Thyroid gland (tissue), 4 donors: ENCODE results near the gene NOX4.

ENCODE experiments used
- CTCF ChIP-seq, 6 experiments: fragments of 200-600 bp in 3 of 6; fragments of 450-650 bp in 3 of 6; sonication (generic) in 3 of 6; IDR thresholded peaks; one replicate each; pipeline ENCODE4 v1.5.1; 2016 to 2019; ENCODE audit warnings: antibody characterized with exemption in 6 of 6, mild to moderate bottlenecking in 2 of 6, inconsistent platforms in 1 of 6, moderate library complexity in 1 of 6
- POLR2A ChIP-seq, 2 donors: fragments of 450-650 bp; IDR thresholded peaks; one replicate each; pipeline ENCODE4 v1.6.1; 2017; ENCODE audit warnings: antibody characterized with exemption in 2 of 2, mild to moderate bottlenecking in 2 of 2, moderate library complexity in 1 of 2

GRCh38 chr11:89405629-89406028 lies 85.5 kb downstream of the NOX4 start:
- no peak for TF ChIP-seq CTCF (IDR thresholded peaks at IDR 0.05)
- TF ChIP-seq POLR2A (IDR thresholded peaks at IDR 0.05): no peak
